Right atrium auricular region (tissue), 2 donors: ENCODE data around the gene GABBR2. TPM values are rescaled to one million over a fixed set of nuclear protein-coding genes. Genes with fewer than 3 reads are reported as not detected.

Source experiments
- DNase-seq: peaks from one replicate; pipeline ENCODE4 v3.0.0-alpha.2; 2019; ENCODE audit warnings: low spot score
- H3K27ac ChIP-seq, 2 donors: fragments of 200-600 bp; sonication (generic); 1 replicate in 1 of 2; 2 replicates in 1 of 2; pipeline ENCODE4 v1.5.1; 2016 to 2019
- H3K27me3 ChIP-seq, 2 donors: fragments of 200-600 bp; sonication (generic); one replicate each; pipeline versions ENCODE4 v1.5.1 to v1.6.0; 2017 to 2019
- H3K36me3 ChIP-seq: fragments of 200-600 bp; sonication (generic); one replicate; pipeline ENCODE4 v1.5.1; 2016
- H3K4me1 ChIP-seq, 2 donors: fragments of 200-600 bp; sonication (generic); one replicate each; pipeline versions ENCODE4 v1.5.1 to v1.6.0; 2017 to 2019
- H3K4me3 ChIP-seq, 2 donors: fragments of 200-600 bp; sonication (generic); 1 replicate in 1 of 2; 2 replicates in 1 of 2; pipeline ENCODE4 v1.5.1; 2017 to 2019; ENCODE audit warnings: mild to moderate bottlenecking in 1 of 2, moderate library complexity in 1 of 2
- H3K9me3 ChIP-seq, 2 donors: fragments of 200-600 bp; sonication (generic); one replicate each; pipeline ENCODE4 v1.5.1; 2019
- CTCF ChIP-seq, 2 donors: fragments of 200-600 bp; sonication (generic); IDR thresholded peaks; one replicate each; pipeline ENCODE4 v1.5.1; 2019; ENCODE audit warnings: antibody characterized with exemption in 2 of 2
- total RNA-seq, 2 donors: library from RNA; depleted of rRNA; stranded (reverse); fragments of >200 nt; gene quantifications; one replicate each; pipeline ENCODE4 v1.1.0, GENCODE V29; 2016

The GABBR2 gene
- total RNA-seq, 2 donors from 2014 or later, result 0.22 TPM; not detected in 1

- H3K4me1 ChIP-seq, result peaks cover 0 to 10% of the 10 kb centered on the region in 2 donors
- TF ChIP-seq CTCF (IDR thresholded peaks at IDR 0.05), result no peak
- no peaks in the 10 kb centered on the region for H3K27me3 ChIP-seq
- no peak overlapping the region for H3K4me3 ChIP-seq
- no peaks in the 10 kb centered on the region for H3K36me3 ChIP-seq
- DNase-seq, result no peak
- H3K9me3 ChIP-seq, result no peaks in the 10 kb centered on the region
- H3K27ac ChIP-seq, result no peak overlapping the region
Measured at GRCh38 chr9:98379572-98379971, 329.2 kb downstream of the GABBR2 start.

GRCh38 chr9:98378794-98379193 is 329.9 kb downstream of the GABBR2 start:
- Histone ChIP-seq H3K4me3 (no peak overlapping the region), H3K27ac (no peak overlapping the region), H3K36me3 (no peaks in the 10 kb centered on the region), H3K9me3 (no peaks in the 10 kb centered on the region), H3K27me3 (no peaks in the 10 kb centered on the region), H3K4me1 (peaks cover 0 to 10% of the 10 kb centered on the region in 2 donors)
- no peak for TF ChIP-seq CTCF (IDR thresholded peaks at IDR 0.05)
- DNase-seq, result no peak

- DNase-seq, result no peak
- H3K4me3 ChIP-seq, result no peak overlapping the region
- H3K9me3 ChIP-seq, result no peaks in the 10 kb centered on the region
- H3K27ac ChIP-seq, result no peak overlapping the region
- no peaks in the 10 kb centered on the region for H3K36me3 ChIP-seq
- H3K27me3 ChIP-seq, result no peaks in the 10 kb centered on the region
- no peak for TF ChIP-seq CTCF (IDR thresholded peaks at IDR 0.05)
- peaks cover 0 to 10% of the 10 kb centered on the region in 2 donors for H3K4me1 ChIP-seq
Measured at GRCh38 chr9:98378206-98378780, 330.4 kb downstream of the GABBR2 start.

- H3K4me1 ChIP-seq, result peaks cover 0 to 8% of the 10 kb centered on the region in 2 donors
- no peaks in the 10 kb centered on the region for H3K9me3 ChIP-seq
- no peaks in the 10 kb centered on the region for H3K36me3 ChIP-seq
- H3K4me3 ChIP-seq, result no peak overlapping the region
- no peaks in the 10 kb centered on the region for H3K27me3 ChIP-seq
- no peak overlapping the region for H3K27ac ChIP-seq
- DNase-seq, result no peak
- TF ChIP-seq CTCF (IDR thresholded peaks at IDR 0.05), result no peak
Measured at GRCh38 chr9:98375138-98375726, 333.5 kb downstream of the GABBR2 start.

GRCh38 chr9:98374385-98375051 is 334.2 kb downstream of the GABBR2 start:
- Histone ChIP-seq H3K4me3 (no peak overlapping the region), H3K9me3 (no peaks in the 10 kb centered on the region), H3K36me3 (no peaks in the 10 kb centered on the region), H3K27ac (no peak overlapping the region), H3K4me1 (peaks cover 0 to 5% of the 10 kb centered on the region in 2 donors), H3K27me3 (no peaks in the 10 kb centered on the region)
- no peak for TF ChIP-seq CTCF (IDR thresholded peaks at IDR 0.05)
- DNase-seq, result no peak
